Astrocyte (in vitro differentiated cells and primary cell): ENCODE results near the gene RALA.

ENCODE experiments used
- CTCF ChIP-seq: IDR thresholded peaks from 2 replicates; pipeline ENCODE4 v1.5.1; 2011; ENCODE audit warnings: low read depth, mild to moderate bottlenecking, inconsistent platforms, low read length, moderate library complexity; ENCODE audit not compliant: insufficient read depth
- EZH2 ChIP-seq: IDR thresholded peaks from 2 replicates; pipeline ENCODE4 v1.6.1; 2012; ENCODE audit warnings: mild to moderate bottlenecking, low read length, inconsistent platforms; ENCODE audit not compliant: insufficient read depth

- TF ChIP-seq CTCF (no peak), EZH2 (no peak)
Observed at GRCh38 chr7:39623047-39623731, at the start of gene RALA.
